CMK (cell line): ENCODE data around the gene CUEDC1.

Experiments used
- DNase-seq: peaks from one replicate; pipeline ENCODE4 v3.0.0-alpha.2; 2010; ENCODE audit warnings: low read depth

CUEDC1 gene

GRCh38 chr17:57915544-57915943 is 39.7 kb downstream of the CUEDC1 start:
- DNase-seq, result no peak

- DNase-seq, result no peak
These were observed 40.7 kb downstream of the CUEDC1 start for GRCh38 chr17:57914273-57915142.

DNA sequence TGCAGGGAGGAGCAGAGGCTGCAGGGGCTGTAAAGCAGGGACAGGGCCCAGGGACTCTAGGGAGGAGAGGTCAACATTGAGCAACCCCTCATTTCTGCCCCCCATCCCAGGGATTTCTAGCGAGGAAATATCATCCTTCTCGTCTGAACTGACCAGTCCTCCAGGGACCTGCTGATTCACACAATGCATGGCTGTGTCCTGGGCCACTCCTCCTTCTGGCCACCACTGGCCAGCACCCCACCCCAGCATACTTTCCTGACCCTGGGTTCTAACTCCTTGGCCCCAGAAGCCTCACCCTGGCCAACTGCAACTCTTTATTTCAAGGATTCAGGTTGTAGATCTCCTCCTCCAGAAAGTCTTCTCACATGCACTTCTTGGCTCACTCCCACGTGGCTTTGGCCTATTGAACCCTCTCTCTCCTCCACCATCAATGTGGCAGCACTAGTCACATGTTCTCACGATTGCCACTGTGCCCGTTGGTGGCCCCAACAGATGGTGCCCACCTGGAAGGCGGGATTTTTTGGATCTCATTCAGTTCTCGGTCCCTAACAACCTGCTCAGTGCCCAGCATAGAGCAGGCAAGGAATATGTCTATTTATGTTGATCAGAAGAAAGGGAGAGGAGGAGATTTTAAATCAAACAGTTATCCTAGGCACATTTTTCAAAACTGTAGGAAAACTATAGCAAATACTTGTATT is 41.5 kb downstream of the CUEDC1 start:
- DNase-seq, result no peak

DNA sequence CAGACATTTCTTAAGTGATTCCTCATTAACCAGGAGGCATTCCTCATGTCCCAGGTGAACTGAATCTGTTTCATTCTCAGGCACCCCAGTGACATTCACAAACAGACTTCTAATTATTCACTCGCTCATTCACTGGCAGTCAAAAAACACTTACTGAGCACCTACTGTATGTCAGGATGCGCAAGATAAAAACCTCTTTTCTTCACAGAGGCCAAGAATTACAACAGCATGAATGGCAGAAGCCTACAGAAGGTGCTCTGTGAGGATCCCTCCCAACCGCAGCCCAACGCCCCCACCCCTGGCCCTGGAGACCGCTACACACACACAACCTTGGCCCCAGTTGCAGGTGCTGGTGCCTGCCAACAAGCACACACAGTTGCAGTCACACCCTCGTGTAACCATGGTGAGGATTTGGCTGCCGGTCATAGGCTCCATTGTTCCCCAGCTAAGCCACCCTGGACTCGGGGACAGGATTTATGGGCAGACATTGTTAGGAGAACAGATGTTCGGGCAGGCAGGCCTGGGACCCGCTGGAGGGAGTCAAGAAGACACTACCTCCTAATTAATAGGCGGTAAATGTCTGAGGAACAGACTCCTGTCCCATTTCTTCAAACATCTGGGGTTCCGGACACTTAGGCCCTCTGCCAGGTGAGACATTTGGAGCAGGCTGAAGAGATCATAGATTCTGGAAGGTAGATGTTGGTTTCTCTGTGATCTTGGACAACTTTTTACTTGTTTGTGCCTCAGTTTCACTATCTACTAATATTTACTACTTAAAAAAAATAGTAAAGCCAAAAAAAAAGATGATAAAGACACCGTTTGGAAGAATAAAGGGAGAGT is 43.2 kb downstream of the CUEDC1 start:
- no peak for DNase-seq

DNA sequence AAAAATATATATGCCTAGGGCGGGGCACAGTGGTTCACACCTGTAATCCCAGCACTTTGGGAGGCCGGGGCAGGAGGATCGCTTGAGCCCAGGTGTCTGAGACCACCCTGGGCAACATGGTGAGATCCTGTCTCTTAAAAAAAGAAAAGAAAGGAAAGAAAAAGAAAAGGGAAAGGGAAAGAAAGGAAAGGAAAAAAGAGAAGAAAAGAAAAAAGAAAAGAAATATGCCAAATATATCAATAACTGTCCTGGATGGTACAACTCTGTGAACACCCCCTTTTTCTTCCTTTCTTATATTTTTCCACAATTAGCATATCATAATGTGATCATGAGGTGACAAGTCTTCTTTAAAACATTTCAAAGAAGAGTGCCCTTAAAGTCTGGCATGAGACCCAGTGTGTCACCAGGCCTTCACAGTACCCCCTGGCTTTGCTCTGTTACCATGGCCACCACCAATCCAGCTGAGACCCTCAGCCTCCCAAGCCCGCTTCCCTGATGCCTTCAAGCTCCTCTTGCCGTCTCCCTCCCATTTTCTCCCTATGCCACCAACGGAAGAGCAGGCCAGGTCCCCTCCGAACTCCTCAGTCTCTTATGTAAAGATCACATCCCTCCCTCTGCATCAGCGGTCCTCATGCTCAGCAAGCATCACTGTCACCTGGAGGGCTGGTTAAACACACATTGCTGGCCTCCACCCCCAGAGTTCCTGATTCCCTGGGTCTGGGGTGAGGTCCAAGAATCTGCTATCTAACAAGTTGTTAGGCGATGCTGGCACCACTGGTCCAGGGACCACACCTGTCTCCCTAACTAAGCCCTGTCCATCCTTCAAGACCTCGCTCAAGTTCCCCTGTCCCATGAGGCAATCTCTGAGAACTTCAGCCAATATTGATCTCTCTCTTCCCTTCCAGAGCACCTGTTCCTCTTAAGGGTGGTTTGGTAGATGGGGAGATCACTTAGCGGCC is 44.5 kb downstream of the CUEDC1 start:
- DNase-seq, result no peak

DNA sequence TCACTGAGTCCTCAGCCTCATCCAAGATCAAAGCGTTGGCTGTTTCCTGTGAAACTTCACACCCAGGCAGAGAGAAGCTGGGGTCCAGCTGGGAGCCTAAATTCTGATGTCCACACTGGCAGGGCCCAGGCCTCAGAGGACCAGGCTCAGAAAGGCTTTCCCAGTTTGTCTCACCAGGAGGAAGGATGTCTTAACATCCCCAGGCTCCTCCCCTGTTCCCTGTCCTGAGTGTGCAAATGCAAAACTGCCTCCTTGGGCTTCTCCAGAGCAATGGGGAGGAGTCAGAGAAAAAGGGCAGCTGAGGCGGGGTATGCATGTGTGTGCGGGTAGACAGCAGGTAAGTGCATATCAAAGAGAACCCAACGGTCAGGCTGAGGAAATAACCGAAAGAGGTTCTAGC is 45.7 kb downstream of the CUEDC1 start:
- DNase-seq, result no peak

- DNase-seq, result peak; percentile 64
These were observed 46.9 kb downstream of the CUEDC1 start for GRCh38 chr17:57908278-57908677.

DNA sequence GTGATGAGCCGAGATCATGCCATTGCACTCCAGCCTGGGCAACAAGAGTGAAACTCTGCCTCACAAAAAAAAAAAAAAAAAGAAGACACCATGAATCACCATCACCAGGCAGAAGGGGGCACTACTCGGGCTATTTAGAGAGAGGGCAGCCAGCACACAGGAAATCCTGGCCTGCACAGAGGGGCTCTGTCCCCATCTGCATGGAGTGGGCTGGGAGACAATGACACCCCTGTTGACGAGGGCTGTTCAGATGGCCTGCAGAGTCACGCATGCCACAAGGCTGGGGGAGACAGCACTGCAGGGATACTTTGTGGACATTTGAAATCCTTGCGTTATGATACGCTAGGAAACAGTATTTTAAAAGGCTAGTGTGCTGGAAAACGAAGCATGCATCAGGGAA is 48.3 kb downstream of the CUEDC1 start:
- DNase-seq, result no peak

DNA sequence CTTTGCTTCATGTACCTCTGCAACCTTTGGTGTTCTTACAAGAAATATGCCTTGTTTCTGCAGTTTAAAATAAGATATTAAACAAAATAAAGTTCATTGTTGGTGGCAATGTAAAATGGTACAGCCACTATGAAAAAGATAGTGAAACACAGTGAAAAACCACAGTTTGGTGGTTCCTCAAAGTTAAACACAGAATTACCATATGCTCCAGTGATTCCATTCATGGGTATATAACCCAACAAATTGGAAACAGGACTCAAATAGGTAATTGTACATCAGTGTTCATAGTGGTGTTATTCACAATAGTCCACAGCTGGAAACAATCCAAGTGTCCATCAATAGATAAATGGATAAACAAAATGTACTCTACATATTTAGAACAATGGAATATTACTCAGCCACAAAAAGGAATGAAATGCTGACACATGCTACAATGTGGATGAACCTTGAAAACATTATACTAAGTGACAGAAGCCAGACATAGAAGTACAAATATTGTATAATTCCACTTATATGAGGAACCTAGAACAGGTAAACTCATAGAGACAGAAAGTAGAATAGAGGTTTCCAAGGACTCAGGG is 49.2 kb downstream of the CUEDC1 start:
- no peak for DNase-seq

- no peak for DNase-seq
These were observed 51.3 kb downstream of the CUEDC1 start for GRCh38 chr17:57903961-57904360.

DNA sequence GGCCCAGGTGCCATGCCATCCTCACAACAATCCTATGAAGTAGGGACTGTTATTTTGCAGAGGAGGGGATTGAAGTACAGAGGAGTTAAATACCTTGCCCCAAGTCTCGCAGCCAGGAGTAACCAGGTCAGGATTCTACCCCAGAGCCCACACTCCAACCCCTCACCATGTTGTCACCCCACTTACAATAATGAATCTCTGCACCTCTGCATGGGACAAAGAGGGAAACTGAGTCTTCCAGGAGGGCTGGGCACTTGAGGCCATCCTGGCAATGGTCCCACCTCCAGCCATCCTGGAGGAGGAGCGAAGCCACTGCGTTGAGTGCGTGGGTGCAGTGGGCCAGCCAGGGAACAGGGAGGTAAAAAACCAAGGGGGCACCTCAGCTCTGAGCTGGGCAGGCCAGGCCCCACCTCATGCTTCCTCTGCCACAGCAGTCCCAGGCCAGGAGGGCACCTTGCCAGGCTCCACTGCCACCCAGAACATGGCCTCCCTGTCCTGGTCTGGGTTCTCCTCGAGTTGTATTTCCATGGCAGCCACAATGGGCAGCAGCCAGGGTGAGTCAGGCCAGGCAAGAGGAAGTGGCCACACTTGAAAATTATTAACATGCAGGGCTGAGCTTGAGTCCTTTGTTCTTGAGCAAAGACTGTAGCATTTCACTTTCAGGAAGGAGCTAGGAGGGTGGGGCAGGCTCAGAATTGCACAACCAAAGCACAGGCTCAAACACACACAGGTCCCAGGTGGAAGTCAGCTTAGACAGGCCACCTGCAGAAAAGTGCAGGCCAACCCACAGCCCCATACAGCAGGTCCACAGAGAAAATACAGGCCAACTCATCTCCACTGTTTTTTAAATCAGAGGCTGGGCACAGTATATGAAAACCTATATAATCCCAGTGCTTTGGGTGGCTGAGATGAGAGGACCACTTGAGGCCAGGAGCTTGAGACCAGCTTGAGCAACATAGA is 52.1 kb downstream of the CUEDC1 start:
- no peak for DNase-seq

DNA sequence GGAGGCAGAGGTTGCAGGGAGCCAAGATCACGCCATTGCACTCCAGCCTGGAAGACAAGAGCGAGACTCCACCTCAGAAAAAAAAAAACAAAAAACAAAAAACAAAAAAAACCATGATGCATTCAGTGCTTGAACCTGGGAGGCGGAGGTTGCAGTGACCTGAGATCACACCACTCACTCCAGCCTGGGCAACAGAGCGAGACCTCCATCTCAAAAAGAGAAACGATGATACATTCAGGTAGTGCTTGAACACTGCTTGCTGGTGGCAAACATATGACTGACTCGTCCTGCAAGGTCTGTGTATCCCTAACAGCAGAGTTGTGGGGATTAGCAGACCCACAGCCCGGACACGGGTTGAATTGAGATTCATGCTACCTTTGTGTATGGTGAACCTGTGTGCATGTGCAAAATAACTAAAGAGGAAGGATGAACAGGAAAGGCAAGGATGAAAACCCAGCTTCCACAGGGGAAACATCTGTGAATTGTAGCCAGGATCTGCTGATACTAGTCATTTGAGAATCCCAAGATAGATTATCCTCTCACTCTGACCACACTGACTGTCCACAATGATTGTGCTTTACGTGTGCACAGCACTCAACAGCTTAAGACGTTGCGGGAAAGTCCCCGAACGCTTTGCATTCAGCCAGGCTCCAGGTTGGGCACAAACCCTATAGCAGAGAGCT is 53.0 kb downstream of the CUEDC1 start:
- no peak for DNase-seq

DNA sequence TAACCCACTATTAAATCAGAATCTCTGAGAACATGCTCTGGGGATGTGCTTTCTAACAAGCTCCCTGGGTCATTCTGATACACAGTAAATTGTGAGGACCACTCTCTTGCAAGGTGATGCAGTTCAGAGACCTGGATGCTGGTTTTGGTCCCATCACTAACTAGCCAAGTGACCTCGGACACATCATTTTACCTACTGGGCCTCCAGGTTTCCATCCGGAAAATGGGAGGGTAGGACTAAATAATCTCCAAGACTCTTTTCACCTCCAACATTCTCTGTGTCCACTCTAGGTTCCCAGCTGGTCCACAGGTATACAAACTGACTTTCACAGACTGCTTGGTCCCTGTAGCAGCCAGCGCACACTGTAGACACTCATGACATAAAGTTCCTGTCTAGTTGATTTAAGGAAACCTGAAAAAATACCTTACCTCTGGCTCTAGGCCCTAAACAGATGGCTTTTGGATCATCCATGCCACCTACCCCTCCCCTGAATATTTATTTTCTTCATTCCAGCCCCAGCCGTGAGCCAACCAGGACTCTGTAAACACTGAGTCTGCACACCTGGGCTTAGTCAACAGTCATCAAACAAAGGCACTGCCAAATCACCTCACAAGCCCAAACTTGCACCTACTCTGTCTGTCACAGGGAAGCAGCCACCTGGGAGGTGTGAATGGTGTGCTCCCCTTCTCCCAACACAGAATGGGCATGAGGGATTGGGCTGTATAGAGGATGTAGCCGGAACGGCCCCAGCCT is 54.0 kb downstream of the CUEDC1 start:
- no peak for DNase-seq

- DNase-seq, result peak; percentile 44
These were observed 55.4 kb downstream of the CUEDC1 start for GRCh38 chr17:57899822-57900221.

DNA sequence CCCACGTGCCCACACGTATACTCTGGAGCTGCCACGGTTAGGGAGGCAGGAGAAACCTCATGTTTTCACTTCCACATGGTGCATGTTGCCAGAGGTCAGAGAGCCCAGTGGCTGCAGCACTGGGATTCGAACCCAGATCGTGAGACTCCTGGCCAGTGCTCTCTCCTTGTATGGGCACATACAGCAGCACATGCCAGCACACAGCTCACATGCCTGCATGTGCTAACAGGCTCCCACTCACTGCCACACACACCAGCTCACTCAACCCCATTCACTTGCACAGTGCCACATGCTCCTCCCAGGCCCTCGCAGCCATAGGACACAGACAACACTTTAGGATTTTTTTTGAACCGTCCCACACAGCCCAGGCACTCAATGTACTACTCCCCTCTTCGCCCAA is 55.8 kb downstream of the CUEDC1 start:
- DNase-seq, result no peak

GRCh38 chr17:57898487-57899311 is 56.5 kb downstream of the CUEDC1 start:
- DNase-seq, result no peak

DNA sequence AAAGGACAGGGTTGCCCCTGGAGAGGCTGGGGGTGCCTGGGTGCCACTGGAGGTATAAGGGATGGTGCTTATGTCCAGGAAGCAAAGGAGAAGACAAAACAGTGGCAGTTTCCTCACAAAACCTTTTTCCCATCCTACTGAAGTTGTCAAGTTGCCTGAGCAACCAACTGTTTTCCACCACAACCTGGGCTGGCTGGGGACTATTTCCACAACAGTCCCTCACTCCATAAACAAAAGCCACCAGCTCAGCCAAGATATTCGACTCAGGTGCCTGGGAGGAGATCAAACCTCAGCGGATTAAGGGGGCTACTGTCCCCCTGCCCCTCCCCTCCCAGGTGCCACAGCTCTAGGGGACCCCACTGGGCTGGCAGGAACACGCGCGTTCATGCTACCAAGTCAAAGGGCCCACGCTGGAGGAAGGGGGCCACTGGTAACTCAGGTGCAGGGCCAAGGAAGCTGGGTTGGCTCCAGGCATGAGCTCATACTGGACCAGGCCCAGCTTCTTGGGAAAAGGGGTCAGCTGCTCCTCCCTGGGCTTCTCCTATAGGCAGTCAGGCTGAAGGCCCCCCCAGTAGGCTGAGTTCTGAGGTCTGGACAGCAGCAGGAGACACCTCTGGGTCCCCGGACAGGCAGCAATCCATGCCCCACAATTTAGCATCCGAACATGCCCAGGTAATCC is 59.7 kb downstream of the CUEDC1 start:
- DNase-seq, result no peak
